ENCODE measurements around the gene HOXD11. TPM values are rescaled to one million over a fixed set of nuclear protein-coding genes. Genes with fewer than 3 reads are reported as not detected.

Gene HOXD11
- total and polyA plus RNA-seq, 2 of the 13 experiments (the other 11 are each of a cell fraction or from before 2014, with no cell fraction given): not detected

DNA sequence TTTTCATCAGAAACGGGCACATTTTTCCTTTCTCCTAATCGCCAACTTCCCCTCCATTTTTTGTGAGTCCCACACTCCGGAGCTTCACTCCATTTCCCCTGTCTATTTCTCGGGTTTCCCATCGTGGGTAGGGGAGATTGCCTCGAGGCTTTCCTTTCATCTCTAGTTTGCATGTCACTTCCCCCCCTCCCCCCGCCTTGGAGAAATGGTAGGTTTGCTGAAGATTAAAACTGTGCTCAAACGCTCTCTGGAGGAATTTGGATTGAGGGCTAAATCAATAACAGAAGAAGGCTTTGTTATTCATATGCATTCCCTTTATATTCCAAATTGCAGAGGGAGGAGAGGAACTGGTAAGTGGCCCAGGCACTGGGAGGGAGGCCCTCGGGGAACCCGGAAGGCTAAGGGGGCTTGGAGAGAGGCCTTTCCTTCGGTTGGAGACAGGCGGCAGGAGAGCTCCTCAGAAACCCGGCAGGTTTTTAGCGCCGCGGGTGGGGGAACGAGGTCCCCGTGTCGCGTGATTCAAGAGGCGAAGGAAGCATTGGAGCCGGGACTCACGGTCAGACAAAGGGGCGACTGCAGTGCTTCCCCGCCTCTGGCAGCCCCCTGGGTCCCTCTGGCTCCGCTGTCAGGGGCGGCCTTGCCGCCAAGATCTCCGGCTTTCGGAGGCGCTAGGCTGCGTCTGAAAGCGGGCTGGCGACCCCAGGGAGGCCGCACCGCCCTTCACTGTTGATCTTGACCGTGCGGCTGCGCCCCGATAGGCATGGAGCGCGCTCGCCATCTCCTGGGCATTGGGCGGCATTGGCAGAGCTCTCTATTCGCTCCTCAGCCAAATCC lies 9.9 kb upstream of the HOXD11 start (continued):
- TF ChIP-seq MED8 (CRISPR knock-in tag; IDR thresholded peaks at IDR 0.05; ENCODE audit: insufficient replicate concordance) (no peak), RFX5 (IDR thresholded peaks at IDR 0.05; ENCODE audit: low read depth, low read length) (no peak), TBP (CRISPR knock-in tag; IDR thresholded peaks at IDR 0.05) (no peak), GTF3A (CRISPR knock-in tag; conservative IDR thresholded peaks at IDR 0.05) (no peak), ZNF432 (CRISPR knock-in tag; IDR thresholded peaks at IDR 0.05; ENCODE audit: borderline replicate concordance) (no peak), ZNF670 (CRISPR knock-in tag; IDR thresholded peaks at IDR 0.05; ENCODE audit: borderline replicate concordance) (no peak), FOXA3 (CRISPR knock-in tag; IDR thresholded peaks at IDR 0.05) (peak; percentile 57), HES4 (CRISPR knock-in tag; IDR thresholded peaks at IDR 0.05; ENCODE audit: borderline replicate concordance) (no peak), ZNF883 (CRISPR knock-in tag; IDR thresholded peaks at IDR 0.05; ENCODE audit: not compliant biosample characterization) (peak; percentile 13), NKX3-1 (CRISPR knock-in tag; IDR thresholded peaks at IDR 0.05) (no peak), EED (CRISPR knock-in tag; IDR thresholded peaks at IDR 0.05) (peak; percentile 94), WIZ (CRISPR knock-in tag; IDR thresholded peaks at IDR 0.05) (no peak), U2AF2 (IDR thresholded peaks at IDR 0.05; ENCODE audit: low read depth, low read length) (no peak), ETV5 (CRISPR knock-in tag; IDR thresholded peaks at IDR 0.05; ENCODE audit: borderline replicate concordance) (no peak)
- TF ChIP-seq, protein P1, sequence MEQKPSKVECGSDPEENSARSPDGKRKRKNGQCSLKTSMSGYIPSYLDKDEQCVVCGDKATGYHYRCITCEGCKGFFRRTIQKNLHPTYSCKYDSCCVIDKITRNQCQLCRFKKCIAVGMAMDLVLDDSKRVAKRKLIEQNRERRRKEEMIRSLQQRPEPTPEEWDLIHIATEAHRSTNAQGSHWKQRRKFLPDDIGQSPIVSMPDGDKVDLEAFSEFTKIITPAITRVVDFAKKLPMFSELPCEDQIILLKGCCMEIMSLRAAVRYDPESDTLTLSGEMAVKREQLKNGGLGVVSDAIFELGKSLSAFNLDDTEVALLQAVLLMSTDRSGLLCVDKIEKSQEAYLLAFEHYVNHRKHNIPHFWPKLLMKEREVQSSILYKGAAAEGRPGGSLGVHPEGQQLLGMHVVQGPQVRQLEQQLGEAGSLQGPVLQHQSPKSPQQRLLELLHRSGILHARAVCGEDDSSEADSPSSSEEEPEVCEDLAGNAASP (CRISPR knock-in tag; IDR thresholded peaks at IDR 0.05; ENCODE audit: borderline replicate concordance): 0 out of 2 replicates have a peak, but pooled peaks have one; percentile 51
- TF ChIP-seq, protein P2, sequence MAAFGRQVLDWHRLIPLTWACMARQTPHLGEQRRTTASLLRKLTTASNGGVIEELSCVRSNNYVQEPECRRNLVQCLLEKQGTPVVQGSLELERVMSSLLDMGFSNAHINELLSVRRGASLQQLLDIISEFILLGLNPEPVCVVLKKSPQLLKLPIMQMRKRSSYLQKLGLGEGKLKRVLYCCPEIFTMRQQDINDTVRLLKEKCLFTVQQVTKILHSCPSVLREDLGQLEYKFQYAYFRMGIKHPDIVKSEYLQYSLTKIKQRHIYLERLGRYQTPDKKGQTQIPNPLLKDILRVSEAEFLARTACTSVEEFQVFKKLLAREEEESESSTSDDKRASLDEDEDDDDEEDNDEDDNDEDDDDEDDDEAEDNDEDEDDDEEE (CRISPR knock-in tag; IDR thresholded peaks at IDR 0.05): no peak
- TF ChIP-seq, protein P3, sequence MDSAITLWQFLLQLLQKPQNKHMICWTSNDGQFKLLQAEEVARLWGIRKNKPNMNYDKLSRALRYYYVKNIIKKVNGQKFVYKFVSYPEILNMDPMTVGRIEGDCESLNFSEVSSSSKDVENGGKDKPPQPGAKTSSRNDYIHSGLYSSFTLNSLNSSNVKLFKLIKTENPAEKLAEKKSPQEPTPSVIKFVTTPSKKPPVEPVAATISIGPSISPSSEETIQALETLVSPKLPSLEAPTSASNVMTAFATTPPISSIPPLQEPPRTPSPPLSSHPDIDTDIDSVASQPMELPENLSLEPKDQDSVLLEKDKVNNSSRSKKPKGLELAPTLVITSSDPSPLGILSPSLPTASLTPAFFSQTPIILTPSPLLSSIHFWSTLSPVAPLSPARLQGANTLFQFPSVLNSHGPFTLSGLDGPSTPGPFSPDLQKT (CRISPR knock-in tag; IDR thresholded peaks at IDR 0.05; ENCODE audit: borderline replicate concordance): no peak
- TF ChIP-seq, protein P4, sequence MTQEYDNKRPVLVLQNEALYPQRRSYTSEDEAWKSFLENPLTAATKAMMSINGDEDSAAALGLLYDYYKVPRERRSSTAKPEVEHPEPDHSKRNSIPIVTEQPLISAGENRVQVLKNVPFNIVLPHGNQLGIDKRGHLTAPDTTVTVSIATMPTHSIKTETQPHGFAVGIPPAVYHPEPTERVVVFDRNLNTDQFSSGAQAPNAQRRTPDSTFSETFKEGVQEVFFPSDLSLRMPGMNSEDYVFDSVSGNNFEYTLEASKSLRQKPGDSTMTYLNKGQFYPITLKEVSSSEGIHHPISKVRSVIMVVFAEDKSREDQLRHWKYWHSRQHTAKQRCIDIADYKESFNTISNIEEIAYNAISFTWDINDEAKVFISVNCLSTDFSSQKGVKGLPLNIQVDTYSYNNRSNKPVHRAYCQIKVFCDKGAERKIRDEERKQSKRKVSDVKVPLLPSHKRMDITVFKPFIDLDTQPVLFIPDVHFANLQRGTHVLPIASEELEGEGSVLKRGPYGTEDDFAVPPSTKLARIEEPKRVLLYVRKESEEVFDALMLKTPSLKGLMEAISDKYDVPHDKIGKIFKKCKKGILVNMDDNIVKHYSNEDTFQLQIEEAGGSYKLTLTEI (CRISPR knock-in tag; conservative IDR thresholded peaks at IDR 0.05): no peak
- TF ChIP-seq, protein P5, sequence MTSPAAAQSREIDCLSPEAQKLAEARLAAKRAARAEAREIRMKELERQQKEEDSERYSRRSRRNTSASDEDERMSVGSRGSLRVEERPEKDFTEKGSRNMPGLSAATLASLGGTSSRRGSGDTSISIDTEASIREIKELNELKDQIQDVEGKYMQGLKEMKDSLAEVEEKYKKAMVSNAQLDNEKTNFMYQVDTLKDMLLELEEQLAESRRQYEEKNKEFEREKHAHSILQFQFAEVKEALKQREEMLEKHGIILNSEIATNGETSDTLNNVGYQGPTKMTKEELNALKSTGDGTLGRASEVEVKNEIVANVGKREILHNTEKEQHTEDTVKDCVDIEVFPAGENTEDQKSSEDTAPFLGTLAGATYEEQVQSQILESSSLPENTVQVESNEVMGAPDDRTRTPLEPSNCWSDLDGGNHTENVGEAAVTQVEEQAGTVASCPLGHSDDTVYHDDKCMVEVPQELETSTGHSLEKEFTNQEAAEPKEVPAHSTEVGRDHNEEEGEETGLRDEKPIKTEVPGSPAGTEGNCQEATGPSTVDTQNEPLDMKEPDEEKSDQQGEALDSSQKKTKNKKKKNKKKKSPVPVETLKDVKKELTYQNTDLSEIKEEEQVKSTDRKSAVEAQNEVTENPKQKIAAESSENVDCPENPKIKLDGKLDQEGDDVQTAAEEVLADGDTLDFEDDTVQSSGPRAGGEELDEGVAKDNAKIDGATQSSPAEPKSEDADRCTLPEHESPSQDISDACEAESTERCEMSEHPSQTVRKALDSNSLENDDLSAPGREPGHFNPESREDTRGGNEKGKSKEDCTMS (CRISPR knock-in tag; conservative IDR thresholded peaks at IDR 0.05): no peak
- TF ChIP-seq, protein P6, sequence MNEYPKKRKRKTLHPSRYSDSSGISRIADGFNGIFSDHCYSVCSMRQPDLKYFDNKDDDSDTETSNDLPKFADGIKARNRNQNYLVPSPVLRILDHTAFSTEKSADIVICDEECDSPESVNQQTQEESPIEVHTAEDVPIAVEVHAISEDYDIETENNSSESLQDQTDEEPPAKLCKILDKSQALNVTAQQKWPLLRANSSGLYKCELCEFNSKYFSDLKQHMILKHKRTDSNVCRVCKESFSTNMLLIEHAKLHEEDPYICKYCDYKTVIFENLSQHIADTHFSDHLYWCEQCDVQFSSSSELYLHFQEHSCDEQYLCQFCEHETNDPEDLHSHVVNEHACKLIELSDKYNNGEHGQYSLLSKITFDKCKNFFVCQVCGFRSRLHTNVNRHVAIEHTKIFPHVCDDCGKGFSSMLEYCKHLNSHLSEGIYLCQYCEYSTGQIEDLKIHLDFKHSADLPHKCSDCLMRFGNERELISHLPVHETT (CRISPR knock-in tag; conservative IDR thresholded peaks at IDR 0.05): no peak
